Smooth muscle cell of the brain vasculature (primary cell): ENCODE results near the gene NUF2.
"Not testable (repeated sequence)": the region's sequence is repeated elsewhere in the genome, so short reads cannot be mapped to it uniquely, and the experiment has no call there.

Experiments used
- DNase-seq: peaks from one replicate; pipeline ENCODE4 v3.0.0-alpha.2; 2012; ENCODE audit warnings: low read depth, low spot score

NUF2 gene

GRCh38 chr1:163331116-163331515 lies 9.4 kb downstream of the NUF2 start:
- no peak for DNase-seq

GRCh38 chr1:163335216-163335615 lies 13.5 kb downstream of the NUF2 start:
- DNase-seq, result no peak

- no peak for DNase-seq
These were observed 15.9 kb downstream of the NUF2 start for GRCh38 chr1:163337631-163338030.

DNA sequence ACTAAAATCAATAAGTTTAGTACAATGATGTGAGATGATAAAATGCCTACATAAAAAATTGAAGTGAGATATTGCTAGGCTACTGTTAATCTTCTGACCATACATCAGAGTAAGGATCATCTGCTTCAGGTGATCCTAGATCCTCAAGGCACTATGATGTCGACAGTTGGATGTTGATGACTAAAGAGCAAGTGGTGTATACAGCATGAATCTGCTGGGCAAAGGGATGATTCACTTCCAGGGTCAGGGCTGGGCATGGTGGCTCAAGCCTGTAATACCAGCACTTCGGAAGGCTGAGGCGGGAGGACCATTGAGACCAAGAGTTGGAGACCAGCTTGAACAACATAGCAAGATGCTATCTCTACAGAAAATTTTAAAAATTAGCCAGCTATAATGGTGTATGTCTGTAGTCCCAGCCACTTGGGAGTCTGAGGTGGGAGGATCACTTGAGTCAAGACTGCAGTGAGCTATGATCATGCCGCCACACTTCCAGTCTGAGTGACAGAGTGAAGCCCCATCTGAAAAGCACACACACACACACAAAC lies 24.6 kb downstream of the NUF2 start:
- no peak for DNase-seq

GRCh38 chr1:163347106-163347505 lies 25.4 kb downstream of the NUF2 start:
- no peak for DNase-seq

- no peak for DNase-seq
These were observed 30.2 kb downstream of the NUF2 start for GRCh38 chr1:163351912-163352311.

DNA sequence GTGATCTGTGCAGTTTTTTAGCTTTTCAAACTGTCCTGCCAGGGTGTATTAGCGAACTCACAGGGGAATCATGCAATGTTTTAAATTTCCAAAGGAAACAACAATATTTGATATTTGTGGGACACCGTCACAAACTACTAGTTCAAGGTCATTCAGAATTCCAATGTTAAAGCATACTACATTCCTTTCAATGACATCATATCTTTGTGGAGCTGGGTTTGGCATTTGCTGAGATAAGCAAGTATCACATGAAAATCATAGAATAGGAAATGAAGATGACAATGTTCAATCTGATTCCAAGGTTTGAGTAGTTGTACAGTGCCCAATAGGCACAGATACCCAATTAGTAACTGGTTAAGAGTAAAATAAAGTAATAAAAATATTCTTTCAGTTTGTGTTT lies 35.6 kb downstream of the NUF2 start:
- no peak for DNase-seq

- not testable (repeated sequence) for DNase-seq
These were observed 36.4 kb downstream of the NUF2 start for GRCh38 chr1:163358172-163358571.

DNA sequence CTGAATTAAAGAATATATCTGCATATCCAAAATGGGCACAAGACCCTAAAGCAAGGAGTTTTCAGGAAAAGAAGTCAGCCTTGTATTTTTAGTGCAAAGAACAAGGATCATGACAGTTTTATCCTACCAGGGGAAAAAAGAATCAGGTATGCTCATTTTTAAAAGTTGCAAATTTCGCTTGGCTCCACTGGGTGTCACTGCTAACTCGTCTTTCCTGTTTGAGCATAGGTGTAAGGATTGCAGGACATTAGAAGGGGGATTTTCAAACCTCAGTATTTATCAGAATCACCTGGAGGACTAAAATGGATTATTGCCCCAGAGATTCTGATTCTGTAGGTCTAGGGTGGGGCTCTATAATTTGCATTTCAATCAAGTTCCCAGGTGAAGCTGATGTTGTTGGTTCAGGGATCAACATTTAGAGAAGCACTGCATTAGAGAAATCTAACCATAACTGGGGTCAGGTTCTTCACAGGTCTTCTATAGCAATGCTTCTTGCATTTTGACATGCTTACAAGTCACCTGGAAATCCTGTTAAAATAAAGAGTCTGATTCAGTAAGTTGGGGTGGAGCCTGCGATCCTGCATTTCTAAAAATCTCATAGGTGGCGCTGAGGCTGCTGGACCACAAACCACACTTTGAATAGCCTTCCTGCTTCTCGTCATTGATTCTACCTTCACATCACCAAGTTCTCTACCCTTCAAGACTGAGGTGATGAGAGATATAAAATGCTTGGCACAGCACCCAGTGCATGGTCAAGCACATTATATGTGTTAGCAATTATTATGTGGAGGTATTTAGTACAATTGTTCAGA lies 39.6 kb downstream of the NUF2 start:
- no peak for DNase-seq

DNA sequence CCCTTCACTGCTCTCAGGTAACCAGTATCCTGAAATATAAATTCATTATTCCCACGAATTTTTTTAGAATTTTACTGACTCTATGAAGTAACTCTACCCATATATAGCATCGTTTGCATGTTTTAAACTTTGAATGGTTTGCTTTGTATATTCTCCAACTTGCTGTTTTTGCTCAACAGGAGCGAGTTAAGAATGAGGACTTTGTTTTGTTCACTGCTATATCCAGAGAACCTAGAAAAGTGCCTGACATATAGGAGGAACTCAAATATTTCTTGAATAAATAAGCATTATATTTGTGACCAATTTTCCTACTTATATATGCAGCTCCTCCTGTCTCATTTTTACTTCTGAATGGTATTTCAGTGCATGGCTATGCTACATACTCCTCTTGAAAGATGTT lies 43.4 kb downstream of the NUF2 start:
- no peak for DNase-seq

DNA sequence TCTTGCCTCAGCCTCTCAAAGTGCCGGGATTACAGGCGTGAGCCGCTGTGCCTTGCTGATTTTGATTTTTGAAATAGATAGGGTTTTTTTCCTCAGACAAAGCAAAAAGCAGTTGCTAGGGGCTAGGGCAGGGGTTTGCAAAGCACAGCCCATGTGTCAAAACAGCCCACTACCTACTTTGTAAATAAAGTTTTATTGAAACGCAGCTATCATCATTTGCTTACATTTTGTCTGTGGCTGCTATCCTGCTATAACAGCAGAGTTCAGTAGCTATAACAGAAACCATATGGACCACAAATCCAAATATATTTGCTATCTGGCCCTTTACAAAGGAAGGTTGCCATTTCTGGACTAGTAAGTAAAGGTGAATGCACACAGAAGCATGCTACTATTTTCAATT lies 44.8 kb downstream of the NUF2 start:
- no peak for DNase-seq

DNA sequence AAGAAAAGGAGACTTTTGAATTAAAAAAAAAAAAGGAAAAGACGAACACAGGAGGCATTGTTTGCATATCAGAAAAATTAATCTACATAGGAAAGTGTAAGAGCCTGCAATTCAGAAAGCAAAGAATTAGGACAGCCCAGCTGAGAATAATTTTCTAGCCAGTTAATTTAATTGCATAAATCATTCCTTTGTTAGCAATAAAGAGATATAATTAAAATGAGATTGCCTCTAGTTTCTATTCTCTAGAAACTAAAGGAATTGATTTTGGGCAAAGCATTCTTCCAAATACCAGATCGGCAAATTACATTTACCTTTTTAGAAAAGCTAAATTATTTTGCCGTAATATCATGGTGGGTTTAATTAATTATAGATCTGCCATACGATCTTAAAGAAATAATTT lies 46.0 kb downstream of the NUF2 start:
- no peak for DNase-seq

GRCh38 chr1:163372576-163372975 lies 50.8 kb downstream of the NUF2 start:
- no peak for DNase-seq

- no peak for DNase-seq
These were observed 56.8 kb downstream of the NUF2 start for GRCh38 chr1:163378554-163378953.

DNA sequence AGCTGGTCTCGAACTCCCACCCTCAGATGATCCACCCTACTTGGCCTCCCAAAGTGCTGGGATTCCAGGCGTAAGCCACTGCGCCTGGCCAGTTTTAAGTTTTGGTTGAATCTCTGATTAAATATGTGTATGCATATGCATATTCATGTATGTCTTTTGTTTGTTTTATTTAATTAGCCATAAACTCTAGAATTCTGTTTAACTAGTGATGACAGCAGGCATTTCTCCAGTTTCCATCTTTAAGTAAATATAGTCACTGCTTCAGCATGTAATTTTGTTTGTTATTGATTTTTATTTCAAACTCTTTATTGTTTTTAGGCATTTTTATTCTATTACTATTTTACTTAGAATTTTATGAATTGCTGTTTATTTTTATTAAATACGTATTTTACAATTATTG lies 58.0 kb downstream of the NUF2 start:
- DNase-seq, result no peak

GRCh38 chr1:163381487-163382184 lies 59.9 kb downstream of the NUF2 start:
- no peak for DNase-seq

GRCh38 chr1:163382395-163382794 lies 60.6 kb downstream of the NUF2 start:
- DNase-seq, result no peak

- no peak for DNase-seq
These were observed 65.4 kb downstream of the NUF2 start for GRCh38 chr1:163387146-163387545.

GRCh38 chr1:163388970-163389369 lies 67.2 kb downstream of the NUF2 start:
- no peak for DNase-seq

GRCh38 chr1:163395790-163396189 lies 74.0 kb downstream of the NUF2 start:
- no peak for DNase-seq

GRCh38 chr1:163397451-163398200 lies 75.9 kb downstream of the NUF2 start:
- DNase-seq, result no peak

- DNase-seq, result no peak
These were observed 77.2 kb downstream of the NUF2 start for GRCh38 chr1:163399001-163399400.
